LNCaP clone FGC (cell line): ENCODE data around the gene COPS3.

ENCODE experiments used
- DNase-seq: peaks from one replicate; pipeline ENCODE4 v3.0.0-alpha.2; 2011; ENCODE audit warnings: low read depth
- H3K4me3 ChIP-seq: 2 replicates; pipeline ENCODE4 v1.5.1; 2011; ENCODE audit warnings: mild to moderate bottlenecking, low read depth, low read length, control low read depth
- TF ChIP-seq, protein P1 (sequence below): IDR thresholded peaks from 2 replicates; pipeline ENCODE4 v1.5.1; 2012; ENCODE audit warnings: mild to moderate bottlenecking; ENCODE audit not compliant: control insufficient read depth, insufficient read depth; ENCODE audit errors: extremely low read depth

Gene COPS3

GRCh38 chr17:17227608-17228520 is 53.2 kb downstream of the COPS3 start:
- no peak overlapping the region for H3K4me3 ChIP-seq
- DNase-seq: peak; percentile 98
- TF ChIP-seq, protein P1, sequence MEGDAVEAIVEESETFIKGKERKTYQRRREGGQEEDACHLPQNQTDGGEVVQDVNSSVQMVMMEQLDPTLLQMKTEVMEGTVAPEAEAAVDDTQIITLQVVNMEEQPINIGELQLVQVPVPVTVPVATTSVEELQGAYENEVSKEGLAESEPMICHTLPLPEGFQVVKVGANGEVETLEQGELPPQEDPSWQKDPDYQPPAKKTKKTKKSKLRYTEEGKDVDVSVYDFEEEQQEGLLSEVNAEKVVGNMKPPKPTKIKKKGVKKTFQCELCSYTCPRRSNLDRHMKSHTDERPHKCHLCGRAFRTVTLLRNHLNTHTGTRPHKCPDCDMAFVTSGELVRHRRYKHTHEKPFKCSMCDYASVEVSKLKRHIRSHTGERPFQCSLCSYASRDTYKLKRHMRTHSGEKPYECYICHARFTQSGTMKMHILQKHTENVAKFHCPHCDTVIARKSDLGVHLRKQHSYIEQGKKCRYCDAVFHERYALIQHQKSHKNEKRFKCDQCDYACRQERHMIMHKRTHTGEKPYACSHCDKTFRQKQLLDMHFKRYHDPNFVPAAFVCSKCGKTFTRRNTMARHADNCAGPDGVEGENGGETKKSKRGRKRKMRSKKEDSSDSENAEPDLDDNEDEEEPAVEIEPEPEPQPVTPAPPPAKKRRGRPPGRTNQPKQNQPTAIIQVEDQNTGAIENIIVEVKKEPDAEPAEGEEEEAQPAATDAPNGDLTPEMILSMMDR: no peak

DNA sequence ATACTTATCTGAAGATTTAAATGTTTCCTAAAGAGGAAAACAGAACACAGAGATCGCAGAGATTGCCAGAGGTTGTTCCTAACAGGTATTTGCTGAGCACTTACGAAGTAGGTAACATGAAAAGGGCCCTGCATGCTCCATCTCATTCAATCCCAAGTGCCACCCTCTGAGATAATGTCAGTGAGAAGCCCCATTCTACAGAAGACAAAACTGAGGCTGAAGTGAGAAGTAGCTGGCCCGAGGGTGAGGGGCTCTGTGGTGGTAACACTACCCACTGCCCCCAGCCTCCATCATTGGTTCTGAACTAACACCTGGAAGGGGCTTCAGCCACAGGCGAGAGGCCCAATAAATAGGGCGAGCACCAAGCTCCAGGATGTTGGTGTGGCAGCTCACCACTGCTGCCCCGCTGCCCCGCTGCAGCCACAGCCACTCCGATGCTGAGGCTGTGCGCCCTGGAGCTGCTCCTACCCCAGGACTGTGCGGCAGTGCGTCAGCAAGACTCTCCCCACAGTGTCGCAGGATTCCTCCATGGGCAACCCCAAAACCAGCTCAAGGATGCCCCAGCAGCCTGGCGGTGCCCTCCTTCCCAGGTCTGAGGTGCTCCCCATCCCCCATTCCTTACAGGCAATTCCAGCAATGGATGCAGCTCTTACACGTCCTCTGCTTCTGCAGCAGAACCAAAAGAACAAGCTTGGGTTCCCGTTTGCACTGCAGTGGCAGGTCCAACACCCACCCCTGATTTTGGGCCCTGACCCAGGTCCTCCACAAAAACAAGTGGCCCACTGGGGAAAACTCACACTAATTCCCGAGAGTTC is 54.4 kb downstream of the COPS3 start:
- TF ChIP-seq, protein P1: no peak
- no peak for DNase-seq
- no peak overlapping the region for H3K4me3 ChIP-seq

GRCh38 chr17:17225901-17226300 is 55.1 kb downstream of the COPS3 start:
- H3K4me3 ChIP-seq: no peak overlapping the region
- DNase-seq: no peak
- TF ChIP-seq, protein P1: no peak

- TF ChIP-seq, protein P1: no peak
- DNase-seq: no peak
- no peak overlapping the region for H3K4me3 ChIP-seq
These were observed 56.9 kb downstream of the COPS3 start for GRCh38 chr17:17224137-17224536.

- H3K4me3 ChIP-seq: no peak overlapping the region
- TF ChIP-seq, protein P1: no peak
- DNase-seq: no peak
These were observed 57.3 kb downstream of the COPS3 start for GRCh38 chr17:17223736-17224135.

DNA sequence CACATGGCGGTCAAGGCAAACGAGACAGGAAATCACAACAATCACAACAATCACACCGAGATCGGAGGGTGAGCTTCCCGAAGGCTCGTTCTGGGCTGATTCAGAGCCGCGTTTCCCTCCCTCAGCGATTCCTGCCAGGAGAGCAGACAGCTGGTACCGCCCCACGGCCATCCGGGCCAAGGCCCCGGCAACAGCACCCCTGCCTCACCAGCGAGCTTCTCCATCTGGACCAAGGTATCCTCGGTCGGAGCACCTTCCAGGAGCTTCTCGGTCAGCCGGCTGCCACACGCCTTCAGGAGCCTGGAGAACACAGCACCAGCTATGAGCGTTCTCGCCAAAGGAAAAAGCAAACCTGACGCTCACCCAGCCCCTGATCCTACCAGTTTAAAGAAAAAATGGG is 59.7 kb downstream of the COPS3 start:
- H3K4me3 ChIP-seq: no peak overlapping the region
- TF ChIP-seq, protein P1: no peak
- DNase-seq: no peak
